CD4-positive, alpha-beta T cell treated with Interleukin-15 for 4 hours (primary cell): ENCODE results near the gene TERB2.
"Not testable (repeated sequence)": the region's sequence is repeated elsewhere in the genome, so short reads cannot be mapped to it uniquely, and the experiment has no call there.

Experiments
- DNase-seq: peaks from one replicate; pipeline ENCODE4 v3.0.0-alpha.2; 2020; ENCODE audit warnings: low spot score

TERB2 gene, protein sequence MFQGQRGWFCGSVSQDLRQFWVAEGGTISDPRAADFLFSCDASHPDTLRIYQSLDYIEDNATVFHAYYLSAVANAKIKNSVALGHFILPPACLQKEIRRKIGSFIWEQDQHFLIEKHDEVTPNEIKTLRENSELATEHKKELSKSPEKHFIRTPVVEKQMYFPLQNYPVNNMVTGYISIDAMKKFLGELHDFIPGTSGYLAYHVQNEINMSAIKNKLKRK

DNA sequence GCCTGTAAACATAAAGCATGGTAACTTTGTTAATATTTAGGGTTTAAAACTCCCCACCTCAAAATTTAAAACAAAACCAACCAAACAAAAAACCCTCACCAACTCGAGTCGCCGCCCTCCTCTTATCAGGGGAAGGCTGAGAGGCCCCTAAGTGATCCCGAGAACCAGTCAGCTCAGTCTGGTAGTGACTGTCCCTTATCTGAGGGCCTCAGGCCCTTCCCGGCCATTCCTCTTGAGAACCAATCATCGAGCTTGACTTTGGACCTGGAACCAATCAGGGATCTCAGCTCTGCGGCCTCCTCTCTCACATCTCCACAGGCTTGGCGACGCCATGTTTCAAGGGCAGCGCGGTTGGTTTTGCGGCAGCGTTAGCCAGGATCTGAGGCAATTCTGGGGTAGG lies at the start of gene TERB2:
Gene TERB2, plus strand, starts transcription at position 300 of the 400 bp plus-strand sequence. Its CDS starts 32 bp downstream, at position 332.
- DNase-seq, result no peak

DNA sequence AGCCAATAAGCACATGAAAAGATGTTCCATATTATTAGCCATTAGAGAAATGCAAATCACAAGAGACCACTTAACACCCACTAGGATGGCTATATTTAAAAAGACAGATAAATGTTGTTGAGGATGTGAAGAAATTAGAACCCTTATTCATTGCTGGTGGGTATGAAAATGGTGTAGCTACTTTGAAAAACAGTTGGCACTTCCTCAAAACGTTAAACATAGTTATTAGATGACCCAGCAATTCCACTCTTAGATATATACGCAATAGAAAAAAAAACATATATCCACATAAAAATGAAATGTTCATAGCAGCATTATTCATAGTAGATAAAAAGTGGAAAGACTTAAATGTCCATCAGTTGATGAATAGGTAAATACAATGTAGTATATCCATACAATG lies 47.1 kb upstream of the TERB2 start:
- no peak for DNase-seq

DNA sequence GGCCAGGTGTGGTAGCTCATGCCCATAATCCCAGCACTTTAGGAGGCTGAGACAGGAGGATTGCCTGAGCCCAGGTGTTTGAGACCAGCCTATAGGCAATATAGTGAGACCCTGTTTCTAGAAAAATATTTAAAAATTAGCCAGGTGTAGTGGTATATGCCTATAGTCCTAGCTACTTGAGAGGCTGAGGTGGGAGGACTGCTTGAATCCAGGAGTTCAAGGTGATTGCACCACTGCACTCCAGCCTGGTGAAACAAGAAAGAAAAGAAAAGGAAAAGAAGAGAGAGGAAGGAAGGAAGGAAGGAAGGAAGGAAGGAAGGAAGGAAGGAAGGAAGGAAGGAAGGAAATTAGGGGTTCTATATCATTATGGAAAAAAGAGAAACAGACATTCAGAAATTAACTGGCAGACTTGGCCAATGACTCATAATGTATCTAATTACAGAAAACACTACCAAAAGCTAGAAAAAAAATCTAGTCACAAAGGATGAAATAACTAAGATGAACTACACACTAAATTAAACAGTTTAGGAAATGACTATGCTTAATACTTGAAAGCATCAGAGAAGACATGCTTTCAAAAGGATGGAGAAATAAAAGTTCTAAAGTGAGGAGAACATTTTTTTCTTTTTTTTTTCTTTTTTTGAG lies 45.4 kb upstream of the TERB2 start:
- no peak for DNase-seq

DNA sequence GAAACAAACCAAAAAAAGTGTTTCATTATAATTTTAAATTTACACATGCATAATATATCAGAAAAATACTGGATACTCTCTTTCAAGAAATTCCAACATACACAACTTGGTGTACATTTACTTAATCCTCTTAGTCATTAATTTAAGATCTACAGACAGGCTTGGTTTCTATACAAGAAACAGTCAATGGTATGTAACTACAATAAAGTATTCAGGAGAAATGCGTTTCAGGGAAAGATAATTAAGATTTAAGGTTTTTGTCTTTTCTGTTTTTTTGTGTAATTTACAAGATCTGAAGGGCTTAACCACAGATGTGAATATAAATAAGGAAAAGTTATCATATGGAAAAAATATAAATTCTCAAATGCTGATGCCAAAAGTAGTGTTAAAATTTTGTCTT lies 44.3 kb upstream of the TERB2 start:
- not testable (repeated sequence) for DNase-seq

DNA sequence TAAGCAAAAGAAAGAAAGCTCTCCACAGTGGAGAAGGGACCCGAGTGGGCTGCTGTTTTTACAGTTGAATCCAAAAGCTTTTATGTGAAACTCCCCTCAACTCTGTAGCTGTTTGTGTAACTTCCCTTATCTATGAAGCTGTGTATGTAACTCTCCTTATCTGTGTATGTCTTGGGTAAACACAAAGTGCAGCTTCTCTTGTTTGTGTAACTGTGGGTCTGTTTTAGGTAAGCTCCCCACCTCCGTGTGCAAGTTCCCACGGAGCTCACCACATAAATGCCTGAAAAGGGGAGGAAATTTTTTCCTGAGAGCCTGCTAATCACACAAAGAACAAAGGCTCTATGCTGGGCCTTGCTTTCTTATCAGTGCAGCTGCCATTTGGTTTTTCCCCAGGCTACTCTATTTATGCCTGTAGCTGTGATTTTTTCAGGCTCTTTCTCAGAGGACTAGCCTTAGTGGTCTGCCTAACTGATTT lies 43.5 kb upstream of the TERB2 start:
- not testable (repeated sequence) for DNase-seq

DNA sequence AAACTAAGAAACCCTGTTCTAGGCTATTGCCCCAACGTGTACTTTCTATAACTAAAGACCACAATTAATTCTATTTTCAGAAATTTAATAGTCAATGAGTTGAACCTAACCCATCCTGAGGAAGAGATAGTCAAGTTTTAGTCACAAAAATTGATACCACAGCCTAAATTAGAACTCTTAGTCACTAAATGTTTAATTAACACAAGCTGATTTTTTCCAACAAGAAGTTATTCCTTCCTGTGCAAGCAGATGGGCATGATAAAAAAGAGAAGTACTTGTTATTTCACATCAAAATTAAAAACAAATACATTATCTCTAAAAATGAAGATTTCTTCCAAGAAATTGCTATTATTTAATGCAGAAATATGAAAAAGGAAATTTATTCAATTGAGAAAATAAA lies 38.4 kb upstream of the TERB2 start:
- DNase-seq, result no peak

DNA sequence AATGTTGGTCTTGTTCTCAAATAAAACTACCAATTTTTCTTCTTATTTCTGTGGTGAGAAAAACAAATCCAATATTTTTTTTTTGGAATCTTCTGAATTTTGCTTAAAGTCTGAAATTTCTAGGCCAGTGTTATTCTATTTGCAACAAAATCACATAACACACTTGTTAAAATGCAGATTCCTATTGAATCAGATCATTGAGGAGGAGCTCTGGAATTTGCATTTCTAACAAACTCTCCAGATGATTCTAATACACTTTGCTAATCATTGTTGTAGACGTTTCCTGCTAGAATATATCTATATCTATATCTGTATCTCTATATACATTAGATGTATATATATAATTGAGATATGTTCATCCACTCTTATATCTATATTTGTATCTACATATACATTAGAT lies 27.8 kb upstream of the TERB2 start:
- not testable (repeated sequence) for DNase-seq

DNA sequence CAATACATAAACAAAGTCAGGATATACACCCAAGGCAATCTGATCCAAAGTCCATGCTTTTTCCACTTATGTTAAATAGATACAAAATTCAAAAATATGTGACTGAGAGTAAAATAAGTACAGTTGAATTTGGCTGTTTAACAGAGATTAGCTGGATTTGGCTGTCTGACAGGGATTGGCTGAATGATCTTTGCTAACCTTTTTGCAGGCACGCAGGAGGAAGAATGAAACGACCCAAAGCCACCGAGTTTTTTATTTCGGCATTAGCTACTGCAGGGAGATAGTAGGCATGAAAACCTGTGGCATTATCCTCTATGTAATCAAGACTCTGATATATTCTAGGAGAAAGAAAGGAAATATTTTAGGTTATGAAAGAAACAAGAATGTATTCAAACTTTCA lies 26.2 kb upstream of the TERB2 start:
- not testable (repeated sequence) for DNase-seq

DNA sequence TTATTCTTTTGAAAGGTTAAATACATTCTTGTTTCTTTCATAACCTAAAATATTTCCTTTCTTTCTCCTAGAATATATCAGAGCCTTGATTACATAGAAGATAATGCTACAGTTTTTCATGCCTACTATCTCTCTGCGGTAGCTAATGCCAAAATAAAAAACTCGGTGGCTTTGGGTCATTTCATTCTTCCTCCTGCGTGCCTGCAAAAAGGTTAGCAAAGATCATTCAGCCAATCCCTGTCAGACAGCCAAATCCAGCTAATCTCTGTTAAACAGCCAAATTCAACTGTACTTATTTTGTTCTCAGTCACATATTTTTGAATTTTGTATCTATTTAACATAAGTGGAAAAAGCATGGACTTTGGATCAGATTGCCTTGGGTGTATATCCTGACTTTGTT lies 1.8 kb downstream of the TERB2 start:
- not testable (repeated sequence) for DNase-seq

DNA sequence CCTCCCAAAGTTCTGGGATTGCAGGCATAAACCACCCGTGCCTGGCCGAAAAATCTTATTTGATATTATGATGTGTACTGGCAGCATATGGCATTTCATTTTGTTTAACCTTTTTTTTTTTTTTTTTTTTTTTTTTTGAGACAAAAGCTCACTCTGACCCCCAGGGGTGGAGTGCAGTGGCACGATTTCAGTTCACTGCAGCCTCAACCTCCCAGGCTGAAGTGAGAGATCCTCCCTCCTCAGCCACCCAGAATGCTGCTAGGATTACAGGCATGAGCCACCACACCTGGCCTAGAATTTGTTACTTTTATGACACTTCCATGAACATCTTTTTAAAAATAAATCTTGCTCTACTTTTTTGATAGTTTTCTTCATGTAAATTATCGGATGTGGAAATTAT lies 12.0 kb downstream of the TERB2 start:
- DNase-seq, result no peak

DNA sequence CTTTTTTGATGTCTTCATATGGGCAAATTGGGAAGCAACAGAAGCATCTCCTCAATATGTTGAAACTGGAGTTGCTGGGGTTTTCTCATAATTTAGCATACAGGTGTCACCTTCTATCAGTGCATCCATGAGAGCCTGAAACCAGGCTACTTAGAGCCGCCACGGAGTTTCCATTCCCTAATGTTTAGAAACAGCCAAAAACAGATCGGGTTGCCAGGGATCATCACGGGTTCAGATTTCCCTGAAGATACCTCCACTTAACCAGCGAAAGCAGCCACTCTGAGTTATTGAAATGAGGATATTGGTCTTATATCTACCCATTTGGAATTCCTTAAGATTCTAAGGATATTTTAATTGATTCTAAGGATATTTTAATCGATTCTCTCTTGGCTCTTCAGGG lies 14.5 kb downstream of the TERB2 start:
- no peak for DNase-seq

DNA sequence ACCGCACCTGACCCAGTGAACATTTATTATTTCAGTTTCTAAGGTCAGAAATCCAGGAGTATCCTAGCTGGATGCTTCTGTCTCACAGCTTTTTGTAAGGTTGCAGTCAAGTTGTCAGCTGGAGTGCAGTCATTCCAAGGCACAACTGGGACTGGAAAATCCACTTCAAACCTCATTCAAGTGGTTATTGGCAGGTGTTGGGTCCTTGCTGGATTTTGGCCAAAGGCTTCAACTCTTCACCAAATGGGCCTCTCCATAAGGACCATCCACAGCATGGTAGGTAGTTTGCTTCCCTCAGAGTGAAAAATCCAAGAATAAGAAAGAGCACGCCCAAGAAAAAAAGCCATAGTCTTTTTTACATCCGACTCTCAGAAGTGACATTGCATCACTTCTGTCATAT lies 19.7 kb downstream of the TERB2 start:
- not testable (repeated sequence) for DNase-seq

DNA sequence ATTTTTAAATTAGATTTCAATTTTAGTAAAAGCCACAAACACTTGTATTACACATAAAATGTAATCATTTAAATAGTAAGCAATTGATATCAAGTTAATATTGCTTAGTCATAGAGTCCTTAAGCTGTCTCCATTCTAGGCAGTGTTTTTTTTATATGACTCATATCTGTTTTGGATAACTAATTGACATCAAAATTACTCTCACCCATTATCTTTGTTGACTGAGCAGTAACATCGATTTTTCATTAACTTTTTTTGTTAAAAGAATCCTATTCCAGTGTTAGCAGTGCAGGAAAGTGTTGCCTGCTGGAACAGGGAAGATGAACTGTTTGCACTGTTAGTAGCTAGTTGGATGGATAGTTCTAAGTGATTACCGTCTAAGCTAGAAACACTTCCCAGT lies 21.3 kb downstream of the TERB2 start:
- DNase-seq, result not testable (repeated sequence)

DNA sequence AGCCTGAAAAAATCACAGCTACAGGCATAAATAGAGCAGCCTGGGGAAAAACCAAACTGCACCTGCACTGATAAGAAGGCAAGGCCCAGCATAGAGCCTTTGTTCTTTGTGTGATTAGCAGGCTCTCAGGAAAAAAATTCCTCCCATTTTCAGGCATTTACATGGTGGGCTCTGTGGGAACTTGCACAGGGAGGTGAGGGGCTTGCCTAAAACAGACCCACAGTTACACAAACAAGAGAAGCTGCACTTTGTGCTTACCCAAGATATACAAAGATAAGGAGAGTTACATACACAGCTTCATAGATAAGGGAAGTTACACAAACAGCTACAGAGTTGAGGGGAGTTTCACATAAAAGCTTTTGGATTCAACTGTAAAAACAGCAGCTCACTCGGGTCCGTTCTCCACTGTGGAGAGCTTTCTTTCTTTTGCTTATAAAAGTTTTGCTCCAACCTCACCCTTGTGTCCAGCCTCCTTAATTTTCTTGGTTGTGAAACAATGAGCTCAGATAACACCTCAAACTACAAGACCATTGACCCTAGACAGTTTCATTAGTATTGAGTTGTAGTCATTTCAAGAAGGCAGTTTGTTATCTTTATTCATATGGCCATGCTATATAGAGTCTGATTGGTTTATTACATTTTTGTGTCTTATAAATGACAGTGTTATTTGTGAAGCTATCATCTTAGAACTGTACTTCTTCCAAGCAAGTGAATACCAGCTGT lies 23.3 kb downstream of the TERB2 start:
- DNase-seq, result not testable (repeated sequence)

DNA sequence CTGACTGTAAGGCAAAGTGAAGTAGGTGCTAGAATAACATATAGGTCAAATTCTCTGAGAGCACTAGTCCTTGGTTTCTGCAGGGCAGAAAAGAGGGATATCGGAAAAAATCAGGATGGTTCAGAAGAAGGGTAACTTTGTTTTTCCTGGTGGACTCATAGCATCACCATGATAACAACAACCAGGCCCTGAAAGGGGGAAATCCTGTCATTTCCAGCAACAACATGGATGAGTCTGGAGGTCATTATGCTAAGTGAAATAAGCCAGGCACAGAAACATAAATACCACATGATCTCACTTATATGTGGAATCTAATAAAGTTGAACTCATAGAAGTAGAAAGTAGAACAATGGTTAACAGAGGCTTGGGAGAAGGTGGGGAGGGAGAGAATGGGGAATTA lies 27.7 kb downstream of the TERB2 start:
- not testable (repeated sequence) for DNase-seq

DNA sequence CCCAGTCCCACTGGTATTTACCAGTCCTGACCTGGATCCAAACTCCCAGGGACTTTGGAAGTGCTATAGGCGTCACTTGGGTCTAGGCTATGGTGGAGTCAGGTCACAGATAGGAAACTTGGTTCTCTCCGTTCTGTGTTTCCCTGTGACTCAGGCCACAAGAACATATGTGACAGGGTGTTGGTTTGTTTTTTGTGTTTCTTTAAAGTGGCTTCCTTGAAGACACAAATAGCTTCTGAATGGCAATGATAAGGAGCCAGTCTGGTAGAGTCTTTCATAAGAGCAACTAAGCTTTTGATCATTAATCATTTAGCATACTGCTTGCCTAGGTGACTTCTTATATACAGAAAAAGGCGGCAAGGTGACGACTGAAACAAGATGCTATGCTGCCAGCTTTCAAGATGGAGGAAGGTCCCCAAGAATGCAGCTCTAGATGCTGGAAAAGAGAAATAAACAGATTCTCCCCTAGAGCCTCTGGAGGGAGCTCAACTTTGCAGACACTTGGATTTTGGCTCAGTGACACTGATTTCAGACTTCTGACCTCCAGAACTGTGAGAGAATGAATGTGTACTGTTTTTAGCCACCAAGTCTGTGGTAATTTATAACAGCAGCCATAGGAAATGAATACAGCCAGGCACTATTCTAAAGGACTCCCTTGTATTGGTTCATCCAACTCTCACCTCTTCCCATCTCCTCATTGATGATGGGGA lies 30.0 kb downstream of the TERB2 start:
- not testable (repeated sequence) for DNase-seq

DNA sequence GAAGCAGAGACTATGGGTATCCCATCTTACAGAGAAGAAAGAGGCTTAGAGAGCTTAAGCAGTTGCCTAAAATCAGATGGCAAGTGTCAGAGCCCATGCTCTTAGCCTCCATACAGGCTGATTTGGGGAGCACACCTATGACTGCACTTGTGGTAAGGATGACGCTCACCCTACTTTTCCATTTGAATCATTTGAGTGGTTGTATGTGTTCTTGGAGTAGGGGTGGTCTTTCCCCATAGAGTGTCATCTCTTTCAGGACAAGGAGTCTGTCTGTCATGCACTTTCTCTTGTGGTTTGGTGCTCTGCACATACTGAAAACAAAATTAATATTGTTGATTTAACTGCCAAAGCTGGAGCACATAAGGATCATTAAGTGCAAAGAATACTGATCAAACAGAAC lies 31.2 kb downstream of the TERB2 start:
- not testable (repeated sequence) for DNase-seq

DNA sequence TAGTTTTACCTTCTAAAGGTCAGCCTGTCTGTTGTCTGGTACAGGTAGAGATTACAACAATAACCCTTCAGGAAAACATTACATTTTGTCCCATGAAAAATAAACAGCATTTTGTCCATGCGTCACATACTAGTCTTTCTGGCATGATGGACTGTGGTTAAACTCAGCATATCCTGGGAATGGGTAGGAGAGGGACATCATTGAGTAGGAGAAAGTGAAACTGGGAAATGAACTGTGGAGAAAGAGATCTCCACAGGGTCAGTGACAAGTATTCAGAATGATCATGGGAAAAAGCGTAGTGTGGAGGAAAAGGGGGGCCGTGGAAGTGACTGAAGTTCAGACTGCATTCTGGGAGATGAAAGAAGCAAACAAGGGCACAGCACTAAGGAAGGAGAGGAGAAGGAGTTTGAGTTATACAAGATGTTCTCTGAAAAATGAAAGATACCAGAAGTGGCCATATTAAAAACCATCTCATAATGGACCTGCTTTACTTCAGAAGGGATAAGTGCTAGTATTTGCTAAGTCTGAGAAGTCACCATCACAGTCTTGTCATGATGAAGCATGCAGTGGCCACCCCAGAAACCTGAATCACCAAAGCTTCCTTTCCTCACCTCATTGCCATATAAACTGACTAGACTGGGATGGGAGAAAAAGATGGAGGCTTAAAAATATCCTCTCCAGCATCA lies 31.8 kb downstream of the TERB2 start:
- DNase-seq, result not testable (repeated sequence)

DNA sequence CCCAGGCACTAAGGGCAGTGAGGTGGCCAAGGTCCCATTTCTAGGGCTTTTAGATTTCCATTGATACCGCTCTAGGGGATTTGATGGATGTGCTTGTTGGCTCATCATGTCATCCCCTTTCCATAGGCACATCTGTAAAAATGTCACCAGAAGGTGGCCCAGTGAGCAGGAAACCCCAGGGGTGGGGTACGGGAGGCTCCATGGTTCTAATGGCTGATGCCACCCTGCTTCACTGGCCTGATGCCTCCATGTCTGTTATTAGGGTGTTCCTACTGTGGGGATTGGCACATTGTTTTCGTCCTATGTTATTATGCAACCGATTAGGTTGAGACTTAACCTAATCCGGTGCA lies 32.4 kb downstream of the TERB2 start:
- not testable (repeated sequence) for DNase-seq

DNA sequence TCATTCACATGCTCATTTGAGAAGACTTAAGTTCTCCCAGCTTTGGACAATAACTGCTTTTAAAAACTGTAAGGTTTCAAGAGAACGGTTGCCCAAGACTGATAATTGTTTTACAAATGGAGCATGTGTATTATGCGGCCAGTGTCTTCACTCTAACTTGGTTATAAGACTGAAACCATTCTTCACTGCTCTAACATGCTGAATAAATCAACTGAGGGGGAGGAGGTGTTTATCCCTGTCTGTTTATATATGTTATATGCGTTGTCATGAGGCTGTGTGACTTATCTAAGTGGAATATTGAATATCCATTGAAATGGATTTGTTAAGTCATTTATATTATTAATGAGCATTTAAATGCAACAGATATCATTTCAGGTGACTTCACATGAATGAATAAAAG lies 41.1 kb downstream of the TERB2 start:
- DNase-seq, result not testable (repeated sequence)

DNA sequence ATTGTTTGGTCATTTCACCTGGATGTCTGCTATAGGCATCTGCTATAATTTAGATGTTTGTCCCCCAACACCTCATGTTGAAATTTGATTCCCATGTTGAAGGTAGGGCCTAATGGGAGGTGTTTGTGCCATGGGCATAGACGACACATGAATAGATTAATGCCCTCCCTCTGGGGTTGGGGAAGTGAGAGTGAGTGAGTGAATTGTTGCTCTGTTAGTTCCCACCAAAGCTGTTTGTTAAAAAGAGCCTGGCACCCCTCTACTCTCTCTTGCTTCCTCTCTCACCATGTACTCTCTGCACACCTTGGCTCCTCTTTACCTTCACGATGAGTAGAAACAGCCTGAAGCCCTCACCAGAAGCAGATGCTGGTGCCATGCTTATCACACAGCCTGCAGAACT lies 42.6 kb downstream of the TERB2 start:
- DNase-seq, result no peak

DNA sequence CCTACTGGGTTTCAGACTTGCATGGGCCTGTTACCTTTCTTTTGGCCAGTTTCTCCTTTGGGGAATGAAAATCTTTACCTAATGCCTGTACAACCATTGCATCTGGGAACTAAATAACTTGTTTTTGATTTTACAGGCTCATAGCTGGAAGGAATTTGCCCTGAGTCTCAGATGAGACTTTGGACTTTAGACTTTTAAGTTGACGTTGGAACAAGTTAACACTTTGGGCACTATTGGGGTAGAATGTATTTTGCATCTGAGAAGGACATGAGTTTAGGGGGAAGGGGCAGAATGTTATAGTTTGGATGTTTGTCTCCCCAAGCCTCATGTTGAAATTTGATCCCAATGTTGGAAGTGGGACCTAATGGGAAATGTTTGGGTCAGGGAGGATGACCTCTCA lies 44.7 kb downstream of the TERB2 start:
- not testable (repeated sequence) for DNase-seq
